Liver (tissue), 9 donors: ENCODE measurements around the gene EMD. TPM values are rescaled to one million over a fixed set of nuclear protein-coding genes. Genes with fewer than 3 reads are reported as not detected.

ENCODE experiments used
- DNase-seq: peaks from one replicate; pipeline ENCODE4 v3.0.0-alpha.2; 2017; ENCODE audit warnings: low spot score
- H3K27ac ChIP-seq, 2 donors: one replicate each; pipeline ENCODE4 v1.7.0; 2013; ENCODE audit warnings: inconsistent platforms in 2 of 2, low read length in 2 of 2, control low read depth in 1 of 2, low read depth in 1 of 2, mild to moderate bottlenecking in 1 of 2
- H3K27me3 ChIP-seq, 4 donors: one replicate each; pipeline versions ENCODE4 v1.6.1 to v1.7.0; 2013; ENCODE audit warnings: low read length in 3 of 4, inconsistent platforms in 1 of 4, mild to moderate bottlenecking in 1 of 4, moderate library complexity in 1 of 4; ENCODE audit not compliant: control insufficient read depth in 4 of 4, insufficient read depth in 4 of 4
- H3K36me3 ChIP-seq, 4 donors: one replicate each; pipeline versions ENCODE4 v1.6.1 to v1.7.0; 2013; ENCODE audit warnings: low read length in 3 of 4, mild to moderate bottlenecking in 3 of 4, low read depth in 1 of 4, moderate library complexity in 1 of 4; ENCODE audit not compliant: control insufficient read depth in 4 of 4, insufficient read depth in 3 of 4
- H3K4me1 ChIP-seq, 4 donors: one replicate each; pipeline versions ENCODE4 v1.6.1 to v1.7.0; 2013; ENCODE audit warnings: low read length in 3 of 4, mild to moderate bottlenecking in 3 of 4, moderate library complexity in 1 of 4; ENCODE audit not compliant: control insufficient read depth in 4 of 4, insufficient read depth in 4 of 4
- H3K4me3 ChIP-seq, 3 donors: one replicate each; pipeline versions ENCODE4 v1.6.1 to v1.7.0; 2013; ENCODE audit warnings: low read length in 3 of 3, control low read depth in 1 of 3, low read depth in 1 of 3, mild to moderate bottlenecking in 1 of 3
- H3K9ac ChIP-seq, 2 donors: one replicate each; pipeline ENCODE4 v1.7.0; 2013; ENCODE audit warnings: low read length in 2 of 2, mild to moderate bottlenecking in 2 of 2, moderate library complexity in 2 of 2, control low read depth in 1 of 2, low read depth in 1 of 2
- H3K9me3 ChIP-seq, 4 donors: one replicate each; pipeline versions ENCODE4 v1.6.1 to v1.7.0; 2013; ENCODE audit warnings: low read length in 3 of 4; ENCODE audit not compliant: control insufficient read depth in 4 of 4
- CTCF ChIP-seq: fragments of 150-350 bp; IDR thresholded peaks from 2 replicates; pipeline ENCODE4 v1.5.1; 2017; ENCODE audit warnings: improper control_type of control experiment, low read depth, low read length; ENCODE audit not compliant: missing input control
- EGR1 ChIP-seq, 2 donors: IDR thresholded peaks; 2 replicates each; pipeline ENCODE4 v1.6.1; 2016 to 2018; ENCODE audit warnings: antibody characterized with exemption in 2 of 2, low read depth in 2 of 2
- FOXA1 ChIP-seq: IDR thresholded peaks from 2 replicates; pipeline ENCODE4 v1.6.1; 2016; ENCODE audit warnings: antibody characterized with exemption
- FOXA2 ChIP-seq: IDR thresholded peaks from 2 replicates; pipeline ENCODE4 v1.6.1; 2016; ENCODE audit warnings: antibody characterized with exemption
- GABPA ChIP-seq, 2 donors: IDR thresholded peaks in 1 of 2; conservative IDR thresholded peaks in 1 of 2; 2 replicates each; pipeline ENCODE4 v1.6.1; 2016; ENCODE audit warnings: antibody characterized with exemption in 2 of 2, mild to moderate bottlenecking in 1 of 2, moderate library complexity in 1 of 2
- HNF4A ChIP-seq, 2 donors: conservative IDR thresholded peaks; 2 replicates each; pipeline ENCODE4 v1.6.1; 2016; ENCODE audit warnings: antibody characterized with exemption in 2 of 2, mild to moderate bottlenecking in 2 of 2
- HNF4G ChIP-seq: IDR thresholded peaks from 2 replicates; pipeline ENCODE4 v1.6.1; 2016; ENCODE audit warnings: antibody characterized with exemption
- JUND ChIP-seq, 2 donors: IDR thresholded peaks; 2 replicates each; pipeline ENCODE4 v1.6.1; 2016; ENCODE audit warnings: antibody characterized with exemption in 2 of 2
- NR2F2 ChIP-seq: IDR thresholded peaks from 2 replicates; pipeline ENCODE4 v1.6.1; 2016; ENCODE audit warnings: antibody characterized with exemption
- RAD21 ChIP-seq, 2 donors: IDR thresholded peaks; 2 replicates each; pipeline ENCODE4 v1.6.1; 2016; ENCODE audit warnings: antibody characterized with exemption in 2 of 2, mild to moderate bottlenecking in 2 of 2
- RXRA ChIP-seq, 2 donors: IDR thresholded peaks; 2 replicates each; pipeline ENCODE4 v1.6.1; 2017 to 2018; ENCODE audit warnings: antibody characterized with exemption in 2 of 2, mild to moderate bottlenecking in 1 of 2
- SP1 ChIP-seq: IDR thresholded peaks from 2 replicates; pipeline ENCODE4 v1.6.1; 2018; ENCODE audit warnings: antibody characterized with exemption, mild to moderate bottlenecking
- TAF1 ChIP-seq: conservative IDR thresholded peaks from 2 replicates; pipeline ENCODE4 v1.6.1; 2016; ENCODE audit warnings: antibody characterized with exemption, mild to moderate bottlenecking
- YY1 ChIP-seq: IDR thresholded peaks from 2 replicates; pipeline ENCODE4 v1.6.1; 2016; ENCODE audit warnings: antibody characterized with exemption, mild to moderate bottlenecking
- ZBTB33 ChIP-seq: IDR thresholded peaks from 2 replicates; pipeline ENCODE4 v1.6.1; 2016; ENCODE audit warnings: antibody characterized with exemption
- WGBS: extraction: QIAGEN DNeasy Blood & Tissue Kit; methylation state at CpG from one replicate; pipeline ENCODE4 v1.1.7; 2013; 5-methylcytosine and 5-hydroxymethylcytosine counted together
- polyA plus RNA-seq, 2 donors: library from polyadenylated mRNA; stranded (reverse) in 1 of 2; unstranded in 1 of 2; fragments of 200-250 nt in 1 of 2; fragments of >200 nt in 1 of 2; fragmentation: Nextera tagmentation in 1 of 2; extraction: Ambion mirVana in 1 of 2; gene quantifications; one replicate each; pipeline versions ENCODE4 v1.2.1 to v1.2.3, GENCODE V29; 2013 to 2015
- total RNA-seq, 2 donors: library from RNA; depleted of rRNA; stranded (reverse); fragments of >200 nt; gene quantifications; one replicate each; pipeline ENCODE4 v1.2.3, GENCODE V29; 2014
- TF ChIP-seq, protein P1 (sequence below): IDR thresholded peaks from 2 replicates; pipeline ENCODE4 v1.6.1; 2016; ENCODE audit warnings: antibody characterized with exemption
- TF ChIP-seq, protein P2 (sequence below): IDR thresholded peaks from 2 replicates; pipeline ENCODE4 v1.6.1; 2016; ENCODE audit warnings: antibody characterized with exemption, mild to moderate bottlenecking
- TF ChIP-seq, protein P3 (sequence below): IDR thresholded peaks from 2 replicates; pipeline ENCODE4 v1.6.1; 2016; ENCODE audit warnings: antibody characterized with exemption
- donor health status: healthy.
- donor health status: healthy.
- donor health status: healthy.
- donor health status: healthy.
- donor health status: healthy.

The EMD gene
- total and polyA plus RNA-seq, 4 donors, result 11.6 to 38.0 (median 17.0) TPM

- DNase-seq, result no peak
- TF ChIP-seq YY1, result no peak
- TF ChIP-seq HNF4G, result no peak
- no peak for TF ChIP-seq HNF4A (conservative IDR thresholded peaks at IDR 0.05)
- no peak for TF ChIP-seq CTCF
- TF ChIP-seq, protein P1, sequence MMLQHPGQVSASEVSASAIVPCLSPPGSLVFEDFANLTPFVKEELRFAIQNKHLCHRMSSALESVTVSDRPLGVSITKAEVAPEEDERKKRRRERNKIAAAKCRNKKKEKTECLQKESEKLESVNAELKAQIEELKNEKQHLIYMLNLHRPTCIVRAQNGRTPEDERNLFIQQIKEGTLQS, result no peak
- no peak for TF ChIP-seq JUND (IDR thresholded peaks at IDR 0.05)
- TF ChIP-seq EGR1 (IDR thresholded peaks at IDR 0.05; ENCODE audit: low read depth in 2 of 2), result no peak
- TF ChIP-seq, protein P2, sequence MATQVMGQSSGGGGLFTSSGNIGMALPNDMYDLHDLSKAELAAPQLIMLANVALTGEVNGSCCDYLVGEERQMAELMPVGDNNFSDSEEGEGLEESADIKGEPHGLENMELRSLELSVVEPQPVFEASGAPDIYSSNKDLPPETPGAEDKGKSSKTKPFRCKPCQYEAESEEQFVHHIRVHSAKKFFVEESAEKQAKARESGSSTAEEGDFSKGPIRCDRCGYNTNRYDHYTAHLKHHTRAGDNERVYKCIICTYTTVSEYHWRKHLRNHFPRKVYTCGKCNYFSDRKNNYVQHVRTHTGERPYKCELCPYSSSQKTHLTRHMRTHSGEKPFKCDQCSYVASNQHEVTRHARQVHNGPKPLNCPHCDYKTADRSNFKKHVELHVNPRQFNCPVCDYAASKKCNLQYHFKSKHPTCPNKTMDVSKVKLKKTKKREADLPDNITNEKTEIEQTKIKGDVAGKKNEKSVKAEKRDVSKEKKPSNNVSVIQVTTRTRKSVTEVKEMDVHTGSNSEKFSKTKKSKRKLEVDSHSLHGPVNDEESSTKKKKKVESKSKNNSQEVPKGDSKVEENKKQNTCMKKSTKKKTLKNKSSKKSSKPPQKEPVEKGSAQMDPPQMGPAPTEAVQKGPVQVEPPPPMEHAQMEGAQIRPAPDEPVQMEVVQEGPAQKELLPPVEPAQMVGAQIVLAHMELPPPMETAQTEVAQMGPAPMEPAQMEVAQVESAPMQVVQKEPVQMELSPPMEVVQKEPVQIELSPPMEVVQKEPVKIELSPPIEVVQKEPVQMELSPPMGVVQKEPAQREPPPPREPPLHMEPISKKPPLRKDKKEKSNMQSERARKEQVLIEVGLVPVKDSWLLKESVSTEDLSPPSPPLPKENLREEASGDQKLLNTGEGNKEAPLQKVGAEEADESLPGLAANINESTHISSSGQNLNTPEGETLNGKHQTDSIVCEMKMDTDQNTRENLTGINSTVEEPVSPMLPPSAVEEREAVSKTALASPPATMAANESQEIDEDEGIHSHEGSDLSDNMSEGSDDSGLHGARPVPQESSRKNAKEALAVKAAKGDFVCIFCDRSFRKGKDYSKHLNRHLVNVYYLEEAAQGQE, result no peak
- TF ChIP-seq RAD21 (IDR thresholded peaks at IDR 0.05), result no peak
- no peak for TF ChIP-seq NR2F2
- no peak for TF ChIP-seq FOXA1
- no peak for TF ChIP-seq FOXA2
- TF ChIP-seq, protein P3, sequence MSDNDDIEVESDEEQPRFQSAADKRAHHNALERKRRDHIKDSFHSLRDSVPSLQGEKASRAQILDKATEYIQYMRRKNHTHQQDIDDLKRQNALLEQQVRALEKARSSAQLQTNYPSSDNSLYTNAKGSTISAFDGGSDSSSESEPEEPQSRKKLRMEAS, result no peak
- TF ChIP-seq SP1, result no peak
- no peak for TF ChIP-seq TAF1
- TF ChIP-seq GABPA (IDR thresholded peaks at IDR 0.05 in 1 of 2, conservative IDR thresholded peaks at IDR 0.05 in 1 of 2), result no peak
- no peak for TF ChIP-seq RXRA (IDR thresholded peaks at IDR 0.05)
- TF ChIP-seq ZBTB33, result no peak
- no peak overlapping the region for H3K9ac ChIP-seq
- no peaks in the 10 kb centered on the region for H3K27me3 ChIP-seq
- no peaks in the 10 kb centered on the region for H3K4me1 ChIP-seq
- no peaks in the 10 kb centered on the region for H3K9me3 ChIP-seq
- no peak overlapping the region for H3K4me3 ChIP-seq
- WGBS, result 97% methylated on average over 29 of the region's 29 CpGs
- no peak overlapping the region for H3K27ac ChIP-seq
- H3K36me3 ChIP-seq, result no peaks in the 10 kb centered on the region
Observed at GRCh38 chrX:154332561-154332960, 46.5 kb upstream of the EMD start.
